ENCODE results near the gene WWP2. TPM values are rescaled to one million over a fixed set of nuclear protein-coding genes. Genes with fewer than 3 reads are reported as not detected.

Gene WWP2
- polyA plus RNA-seq, 3 donors from 2014 or later: 19.0 to 67.9 (median 29.3) TPM

DNA sequence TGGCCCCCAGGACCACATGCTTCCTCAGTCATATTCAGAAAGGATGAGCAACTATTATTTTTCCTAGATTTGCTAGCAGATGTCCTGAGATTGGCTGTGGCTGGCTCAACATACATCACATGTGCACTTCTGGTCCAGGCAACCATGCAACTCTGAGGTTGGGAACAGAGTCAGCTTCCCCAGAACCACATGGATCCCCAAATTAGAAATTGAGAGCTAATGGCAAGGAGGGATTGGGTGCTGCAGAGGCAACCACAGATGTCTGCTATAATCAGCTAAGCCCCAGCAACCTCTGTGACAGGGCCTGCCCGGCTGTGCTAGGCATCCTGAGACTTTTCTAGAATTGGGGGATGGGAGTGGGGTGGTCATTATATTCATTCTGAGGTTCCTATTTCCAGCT, 155.2 kb downstream of the WWP2 start:
- H3K36me3 Mint-ChIP-seq: peaks cover 8 to 25% (median 16%) of the 10 kb centered on the region in 3 donors

DNA sequence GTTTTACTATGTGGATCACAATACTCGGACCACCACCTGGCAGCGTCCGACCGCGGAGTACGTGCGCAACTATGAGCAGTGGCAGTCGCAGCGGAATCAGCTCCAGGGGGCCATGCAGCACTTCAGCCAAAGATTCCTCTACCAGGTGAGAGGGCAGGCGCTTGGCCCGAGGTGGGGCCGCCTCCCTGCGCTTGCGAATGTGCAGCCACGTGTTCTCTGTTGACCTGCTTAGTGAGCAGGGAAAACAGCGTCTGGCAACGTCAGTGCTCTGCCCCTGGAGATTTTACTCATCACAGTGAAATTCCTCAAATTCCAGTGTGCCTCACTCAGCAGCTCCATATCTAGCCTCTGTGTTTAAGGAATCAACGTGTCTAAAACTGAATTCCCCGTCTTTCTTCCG, 155.6 kb downstream of the WWP2 start:
- no peak for DNase-seq
- Mint-ChIP-seq H3K27me3 (ENCODE audit: low read depth in 3 of 3) (no peaks in the 10 kb centered on the region), H3K4me3 (no peak overlapping the region), H3K36me3 (peaks cover 11 to 28% (median 16%) of the 10 kb centered on the region in 3 donors), H3K27ac (no peak overlapping the region), H3K9me3 (no peaks in the 10 kb centered on the region), H3K4me1 (no peaks in the 10 kb centered on the region)

More for the DNA sequence above, 155.2 kb downstream of the WWP2 start:
- no peaks in the 10 kb centered on the region for H3K4me1 Mint-ChIP-seq
- peaks cover 0 to 3% (median 2%) of the 10 kb centered on the region in 3 donors for H3K27me3 Mint-ChIP-seq (ENCODE audit: low read depth in 3 of 3)
- DNase-seq: no peak
- no peak overlapping the region for H3K27ac Mint-ChIP-seq
- no peak overlapping the region for H3K4me3 Mint-ChIP-seq
- no peaks in the 10 kb centered on the region for H3K9me3 Mint-ChIP-seq

- Mint-ChIP-seq H3K27ac (no peak overlapping the region), H3K9me3 (no peaks in the 10 kb centered on the region), H3K36me3 (peaks cover 11 to 28% (median 16%) of the 10 kb centered on the region in 3 donors), H3K27me3 (ENCODE audit: low read depth in 3 of 3) (no peaks in the 10 kb centered on the region), H3K4me3 (no peak overlapping the region), H3K4me1 (no peaks in the 10 kb centered on the region)
- DNase-seq: no peak
These were observed 156.1 kb downstream of the WWP2 start for GRCh38 chr16:69918241-69918640.

DNA sequence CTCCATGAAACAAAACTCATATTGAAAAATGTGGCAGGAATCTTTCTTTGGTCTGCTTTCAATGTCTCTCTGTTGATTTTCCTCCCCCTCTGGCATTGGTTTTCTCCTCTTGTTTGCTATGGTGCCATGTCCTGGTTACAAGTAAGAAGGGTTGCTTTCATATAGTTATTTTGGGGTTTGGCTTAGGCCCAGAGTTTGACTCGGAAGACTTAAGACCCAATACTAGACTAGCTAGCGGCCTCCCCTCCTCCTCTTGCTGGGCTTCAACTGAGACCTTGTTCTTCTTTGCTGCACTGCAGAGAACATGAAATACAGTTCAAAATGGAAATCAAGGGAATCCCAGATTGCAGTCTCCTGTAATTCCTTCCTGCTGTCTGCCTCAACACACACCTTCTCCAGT, 159.0 kb downstream of the WWP2 start:
- H3K27ac Mint-ChIP-seq: no peak overlapping the region
- no peak overlapping the region for H3K4me3 Mint-ChIP-seq
- no peaks in the 10 kb centered on the region for H3K27me3 Mint-ChIP-seq (ENCODE audit: low read depth in 3 of 3)
- H3K4me1 Mint-ChIP-seq: no peaks in the 10 kb centered on the region
- DNase-seq: no peak
- peaks cover 14 to 31% (median 22%) of the 10 kb centered on the region in 3 donors for H3K36me3 Mint-ChIP-seq
- H3K9me3 Mint-ChIP-seq: no peaks in the 10 kb centered on the region

DNA sequence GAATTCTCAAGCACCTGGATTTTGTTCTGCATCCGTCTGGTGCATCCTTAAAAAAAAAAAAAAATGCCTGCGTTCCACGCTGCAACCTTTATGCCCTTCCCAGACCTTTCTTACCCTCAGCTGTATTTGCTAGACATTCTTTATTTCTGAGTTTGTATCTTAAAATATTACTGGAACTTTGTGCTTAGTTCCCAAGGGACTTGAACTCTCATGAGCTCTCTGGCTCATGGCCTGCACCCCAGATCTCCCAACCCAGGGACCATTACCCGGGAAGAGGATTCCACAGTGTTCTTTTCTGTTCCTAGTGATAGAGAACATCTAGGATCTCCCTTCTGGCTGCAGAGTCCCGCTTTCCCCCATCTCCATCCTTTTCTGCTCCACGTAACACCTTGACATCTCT, 160.1 kb downstream of the WWP2 start:
- DNase-seq: no peak
- no peak overlapping the region for H3K4me3 Mint-ChIP-seq
- no peaks in the 10 kb centered on the region for H3K27me3 Mint-ChIP-seq (ENCODE audit: low read depth in 3 of 3)
- no peak overlapping the region for H3K27ac Mint-ChIP-seq
- H3K9me3 Mint-ChIP-seq: no peaks in the 10 kb centered on the region
- H3K4me1 Mint-ChIP-seq: no peaks in the 10 kb centered on the region
- H3K36me3 Mint-ChIP-seq: peaks cover 19 to 38% (median 27%) of the 10 kb centered on the region in 3 donors

GRCh38 chr16:69924041-69924775, 162.1 kb downstream of the WWP2 start:
- peaks cover 18 to 30% (median 19%) of the 10 kb centered on the region in 3 donors for H3K36me3 Mint-ChIP-seq
- DNase-seq: no peak
- no peak overlapping the region for H3K27ac Mint-ChIP-seq
- no peaks in the 10 kb centered on the region for H3K27me3 Mint-ChIP-seq (ENCODE audit: low read depth in 3 of 3)
- no peak overlapping the region for H3K4me3 Mint-ChIP-seq
- no peaks in the 10 kb centered on the region for H3K9me3 Mint-ChIP-seq
- H3K4me1 Mint-ChIP-seq: no peaks in the 10 kb centered on the region

DNA sequence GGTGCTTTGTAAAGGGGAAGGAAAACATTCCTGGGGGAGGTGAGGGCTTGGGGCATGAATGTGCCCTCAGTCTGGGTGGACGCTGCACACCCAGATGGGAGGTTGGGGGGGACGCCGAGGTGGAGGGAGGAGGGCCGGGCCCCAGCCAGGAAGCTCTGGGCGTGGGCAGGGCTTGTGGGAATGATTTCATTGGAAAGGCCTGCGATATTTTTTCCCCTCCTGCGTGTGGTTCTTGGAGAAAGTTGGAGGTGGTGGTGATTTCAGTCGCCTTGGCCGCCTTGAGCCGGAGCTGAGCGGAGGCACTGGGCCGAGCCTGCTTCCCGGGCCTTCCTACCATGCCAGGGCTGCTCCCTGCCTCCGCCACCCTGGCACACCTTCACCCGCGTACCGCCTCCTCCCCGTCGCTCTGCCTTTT, 162.7 kb downstream of the WWP2 start:
- Mint-ChIP-seq H3K27me3 (ENCODE audit: low read depth in 3 of 3) (no peaks in the 10 kb centered on the region), H3K4me3 (no peak overlapping the region)

GRCh38 chr16:69925311-69925710, 163.2 kb downstream of the WWP2 start:
- H3K27me3 Mint-ChIP-seq (ENCODE audit: low read depth in 3 of 3): no peaks in the 10 kb centered on the region
- no peak overlapping the region for H3K4me3 Mint-ChIP-seq
- H3K4me1 Mint-ChIP-seq: no peaks in the 10 kb centered on the region
- peak overlapping the region in 1 of 6 donors; percentile 35 for H3K27ac Mint-ChIP-seq
- H3K36me3 Mint-ChIP-seq: peaks cover 19 to 36% (median 20%) of the 10 kb centered on the region in 3 donors
- H3K9me3 Mint-ChIP-seq: no peaks in the 10 kb centered on the region
- DNase-seq: no peak

More for the DNA sequence above, 162.7 kb downstream of the WWP2 start:
- peaks cover 18 to 32% (median 19%) of the 10 kb centered on the region in 3 donors for H3K36me3 Mint-ChIP-seq
- H3K4me1 Mint-ChIP-seq: no peaks in the 10 kb centered on the region
- DNase-seq: no peak
- H3K9me3 Mint-ChIP-seq: no peaks in the 10 kb centered on the region
- H3K27ac Mint-ChIP-seq: no peak overlapping the region

- DNase-seq: no peak
- no peak overlapping the region for H3K4me3 Mint-ChIP-seq
- H3K27ac Mint-ChIP-seq: peak overlapping the region in 1 of 6 donors; percentile 74
- no peaks in the 10 kb centered on the region for H3K4me1 Mint-ChIP-seq
- H3K36me3 Mint-ChIP-seq: peaks cover 18 to 36% (median 22%) of the 10 kb centered on the region in 3 donors
- no peaks in the 10 kb centered on the region for H3K27me3 Mint-ChIP-seq (ENCODE audit: low read depth in 3 of 3)
- no peaks in the 10 kb centered on the region for H3K9me3 Mint-ChIP-seq
These were observed 164.1 kb downstream of the WWP2 start for GRCh38 chr16:69926241-69926640.

- Mint-ChIP-seq H3K27me3 (ENCODE audit: low read depth in 3 of 3) (no peaks in the 10 kb centered on the region), H3K36me3 (peaks cover 13 to 32% (median 22%) of the 10 kb centered on the region in 3 donors)
These were observed 165.1 kb downstream of the WWP2 start for GRCh38 chr16:69927056-69927757.

GRCh38 chr16:69928856-69929400, 166.8 kb downstream of the WWP2 start:
- Mint-ChIP-seq H3K36me3 (peaks cover 14 to 33% (median 22%) of the 10 kb centered on the region in 3 donors), H3K27me3 (ENCODE audit: low read depth in 3 of 3) (no peaks in the 10 kb centered on the region), H3K4me3 (no peak overlapping the region), H3K9me3 (no peaks in the 10 kb centered on the region), H3K4me1 (no peaks in the 10 kb centered on the region), H3K27ac (no peak overlapping the region)
- DNase-seq: no peak

More at GRCh38 chr16:69927056-69927757, 165.1 kb downstream of the WWP2 start:
- peak overlapping the region in 2 of 6 donors; percentile 16 to 58 for H3K27ac Mint-ChIP-seq
- no peaks in the 10 kb centered on the region for H3K4me1 Mint-ChIP-seq
- H3K9me3 Mint-ChIP-seq: no peaks in the 10 kb centered on the region
- no peak overlapping the region for H3K4me3 Mint-ChIP-seq
- no peak for DNase-seq

DNA sequence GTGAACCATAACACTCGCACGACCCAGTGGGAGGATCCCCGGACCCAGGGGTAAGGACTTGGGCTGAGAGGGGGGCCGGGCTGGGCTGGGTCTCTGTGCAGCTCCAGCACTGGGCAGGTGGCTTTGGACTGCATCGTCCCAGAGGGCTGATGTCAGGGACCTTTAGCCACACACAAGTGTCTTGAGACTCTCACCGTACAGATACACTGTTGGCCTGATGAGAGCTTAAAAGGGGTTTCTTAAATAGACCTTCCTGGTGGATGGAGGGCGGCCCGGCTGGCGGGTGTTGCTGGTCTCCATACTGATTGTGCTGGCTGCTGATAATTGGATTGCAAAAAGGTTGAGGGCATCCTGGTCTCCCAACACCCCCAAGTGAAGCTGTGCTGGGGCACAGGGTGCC, 167.3 kb downstream of the WWP2 start:
- Mint-ChIP-seq H3K4me3 (no peak overlapping the region), H3K36me3 (peaks cover 14 to 36% (median 22%) of the 10 kb centered on the region in 3 donors), H3K9me3 (no peaks in the 10 kb centered on the region), H3K4me1 (no peaks in the 10 kb centered on the region), H3K27me3 (ENCODE audit: low read depth in 3 of 3) (no peaks in the 10 kb centered on the region), H3K27ac (no peak overlapping the region)
- DNase-seq: no peak

DNA sequence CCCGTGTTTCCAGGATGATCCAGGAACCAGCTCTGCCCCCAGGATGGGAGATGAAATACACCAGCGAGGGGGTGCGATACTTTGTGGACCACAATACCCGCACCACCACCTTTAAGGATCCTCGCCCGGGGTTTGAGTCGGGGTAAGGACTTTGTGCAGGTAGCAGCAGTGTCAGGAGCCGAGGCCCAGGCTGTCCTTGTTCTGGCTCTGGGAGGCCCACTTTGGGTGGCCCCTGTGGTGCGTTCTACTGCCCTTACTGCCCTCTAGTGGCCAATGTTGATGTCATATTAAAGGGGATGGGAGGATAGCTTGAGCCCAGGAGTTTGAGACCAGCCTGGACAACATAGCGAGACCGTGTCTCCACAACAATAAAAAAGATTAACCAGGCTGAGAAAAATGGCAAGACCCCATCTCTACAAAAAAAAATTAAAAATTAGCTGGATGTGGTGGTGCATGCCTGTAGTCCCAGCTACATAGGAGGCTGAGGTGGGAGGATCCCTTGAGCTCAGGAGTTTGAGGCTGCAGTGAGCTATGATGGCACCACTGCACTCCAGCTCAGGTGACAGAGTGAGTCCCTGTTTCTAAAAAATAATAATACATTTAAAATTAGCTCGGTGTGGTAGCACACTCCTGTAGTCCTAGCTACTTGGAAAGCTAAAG, 168.1 kb downstream of the WWP2 start:
- peak; percentile 35 to 41 (median 35) for DNase-seq
- H3K36me3 Mint-ChIP-seq: peaks cover 14 to 43% (median 21%) of the 10 kb centered on the region in 3 donors
- no peak overlapping the region for H3K4me3 Mint-ChIP-seq

GRCh38 chr16:69931631-69932030, 169.5 kb downstream of the WWP2 start:
- Mint-ChIP-seq H3K4me1 (no peaks in the 10 kb centered on the region), H3K27me3 (ENCODE audit: low read depth in 3 of 3) (peaks cover 0 to 3% (median 0%) of the 10 kb centered on the region in 3 donors), H3K9me3 (no peaks in the 10 kb centered on the region), H3K36me3 (peaks cover 9 to 37% (median 11%) of the 10 kb centered on the region in 3 donors), H3K27ac (no peak overlapping the region), H3K4me3 (no peak overlapping the region)
- DNase-seq: no peak

More for the DNA sequence above, 168.1 kb downstream of the WWP2 start:
- no peaks in the 10 kb centered on the region for H3K9me3 Mint-ChIP-seq
- H3K27ac Mint-ChIP-seq: no peak overlapping the region
- H3K27me3 Mint-ChIP-seq (ENCODE audit: low read depth in 3 of 3): no peaks in the 10 kb centered on the region
- H3K4me1 Mint-ChIP-seq: no peaks in the 10 kb centered on the region
